ENCODE data around the gene LHX5.

Gene LHX5

DNA sequence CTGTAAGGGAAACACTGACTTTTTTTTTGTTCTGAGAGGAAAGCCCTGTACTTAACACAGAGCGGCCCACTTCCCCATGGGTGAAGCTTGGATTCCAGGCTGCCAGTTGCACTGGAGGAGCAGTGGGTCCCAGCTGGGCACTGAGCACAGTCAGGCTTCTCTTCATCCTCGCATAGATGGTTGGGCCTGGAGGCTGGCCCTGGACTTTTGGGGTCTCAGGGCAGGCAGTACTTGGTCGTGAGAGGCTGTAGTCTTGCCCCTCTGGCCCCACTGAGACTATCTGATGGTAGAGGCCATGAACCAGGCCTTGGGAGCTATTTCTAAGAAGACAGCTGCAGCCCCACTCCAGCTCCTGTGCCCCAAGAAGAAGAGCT, 6.2 kb upstream of the LHX5 start:
- DNase-seq (ENCODE audit: low spot score): no peak

DNA sequence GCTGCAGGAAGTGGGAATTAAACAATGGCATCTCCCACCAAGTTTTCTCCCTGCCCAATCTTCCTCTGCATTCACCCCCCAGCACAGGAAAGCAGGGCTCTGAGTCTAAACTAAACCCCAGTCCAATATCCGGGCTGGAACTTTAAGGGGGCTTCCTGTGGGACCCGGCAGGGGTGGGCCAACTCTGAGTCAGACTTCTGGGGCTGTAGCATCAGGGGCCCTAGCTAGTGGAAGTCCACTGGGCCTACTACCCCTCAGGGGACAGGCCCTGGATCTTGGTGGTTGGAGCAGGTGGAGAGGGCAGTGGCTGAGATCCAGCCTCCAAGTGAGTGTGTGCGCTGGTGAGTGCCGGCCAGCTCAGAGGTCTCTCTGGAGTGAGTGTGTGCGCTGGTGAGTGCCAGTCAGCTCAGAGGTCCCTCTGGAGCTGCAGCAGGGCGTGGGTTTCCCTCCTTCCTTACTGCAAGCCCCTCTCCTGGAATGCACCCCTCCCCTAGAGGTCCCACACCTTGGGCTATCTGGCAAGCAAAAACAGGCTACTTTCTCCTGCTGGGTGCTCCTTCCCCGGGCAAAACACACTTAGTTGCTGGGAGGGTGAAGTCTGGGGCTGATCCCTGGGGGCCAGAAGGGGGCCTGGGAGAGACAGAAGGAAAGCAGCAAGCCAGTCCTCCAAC, 5.6 kb upstream of the LHX5 start:
- no peak for DNase-seq (ENCODE audit: low spot score)

DNA sequence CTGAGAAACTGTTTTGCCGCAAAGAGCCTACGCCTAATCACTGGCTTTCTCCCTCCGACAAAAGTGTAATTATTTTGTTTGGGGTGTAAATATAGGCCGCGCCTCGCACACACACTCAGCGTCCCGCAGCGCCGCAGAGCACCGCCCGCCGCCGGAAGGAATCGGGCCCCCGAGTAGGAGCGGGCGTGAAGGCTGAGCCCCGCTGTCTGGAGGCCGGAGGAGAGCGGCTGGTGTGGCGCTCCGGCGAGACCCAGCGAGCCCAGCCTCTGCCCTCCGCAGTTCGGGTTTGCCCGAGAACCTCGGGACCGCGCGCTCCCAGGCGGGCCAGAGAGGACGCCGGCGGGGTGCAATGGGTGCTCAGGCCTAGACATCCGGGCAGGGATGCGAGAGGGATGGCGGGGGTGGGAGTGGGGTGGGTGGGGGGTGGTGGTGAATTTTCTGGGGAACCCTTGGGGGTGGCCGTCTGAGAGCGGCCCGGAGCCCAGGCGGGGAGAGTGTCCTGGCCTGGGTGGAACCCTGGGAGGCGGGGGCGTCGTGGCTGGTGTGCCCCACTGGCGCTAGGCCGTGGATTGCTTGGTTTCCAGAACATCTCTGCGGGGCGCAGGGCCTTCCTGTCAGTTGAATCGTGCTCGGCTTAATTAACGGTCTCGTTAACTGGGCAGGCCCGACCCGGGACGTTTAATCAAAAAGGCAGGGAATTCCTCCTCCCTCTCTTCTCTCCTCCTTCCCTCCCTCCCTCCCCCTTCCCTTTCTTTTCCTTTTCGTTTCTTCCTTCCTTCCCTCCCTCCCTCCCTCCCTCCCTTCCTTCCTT, 4.7 kb upstream of the LHX5 start:
- DNase-seq (ENCODE audit: low spot score): no peak

DNA sequence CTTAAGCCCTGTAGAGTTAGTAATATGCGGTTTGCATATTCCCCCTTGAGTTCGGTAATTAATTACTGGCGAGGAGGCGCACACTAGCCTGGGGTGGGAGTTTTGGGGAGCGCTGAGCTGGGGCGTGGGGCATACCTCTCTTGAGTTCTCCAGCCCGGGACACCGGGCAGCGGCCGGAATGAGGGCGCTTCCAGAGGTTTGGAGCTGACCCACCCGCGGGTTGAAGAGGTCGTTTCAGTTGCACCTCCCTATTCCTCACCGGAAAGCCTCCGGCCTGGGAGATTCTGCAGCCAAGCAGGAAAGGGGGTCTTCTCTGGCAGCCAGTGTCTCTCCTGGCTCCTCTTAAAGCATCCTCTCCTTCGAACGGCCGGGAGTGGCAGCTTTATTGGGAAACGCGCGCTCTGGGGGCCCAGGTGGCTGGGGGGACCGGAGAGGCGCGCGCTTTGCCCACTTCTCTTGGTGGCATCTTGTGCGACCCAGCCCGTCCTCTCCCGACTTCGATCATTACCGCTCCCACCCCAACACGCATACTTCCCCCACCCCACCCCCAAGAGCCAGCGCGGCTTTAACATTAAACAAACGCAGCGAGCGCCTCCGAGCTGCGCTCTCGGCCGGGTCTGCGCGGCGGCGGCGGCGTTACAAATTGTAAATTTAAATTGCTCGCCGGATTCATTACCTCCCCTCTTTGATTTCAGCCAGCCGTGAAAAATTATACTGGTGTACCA, 3.9 kb upstream of the LHX5 start:
- DNase-seq (ENCODE audit: low spot score): no peak

DNA sequence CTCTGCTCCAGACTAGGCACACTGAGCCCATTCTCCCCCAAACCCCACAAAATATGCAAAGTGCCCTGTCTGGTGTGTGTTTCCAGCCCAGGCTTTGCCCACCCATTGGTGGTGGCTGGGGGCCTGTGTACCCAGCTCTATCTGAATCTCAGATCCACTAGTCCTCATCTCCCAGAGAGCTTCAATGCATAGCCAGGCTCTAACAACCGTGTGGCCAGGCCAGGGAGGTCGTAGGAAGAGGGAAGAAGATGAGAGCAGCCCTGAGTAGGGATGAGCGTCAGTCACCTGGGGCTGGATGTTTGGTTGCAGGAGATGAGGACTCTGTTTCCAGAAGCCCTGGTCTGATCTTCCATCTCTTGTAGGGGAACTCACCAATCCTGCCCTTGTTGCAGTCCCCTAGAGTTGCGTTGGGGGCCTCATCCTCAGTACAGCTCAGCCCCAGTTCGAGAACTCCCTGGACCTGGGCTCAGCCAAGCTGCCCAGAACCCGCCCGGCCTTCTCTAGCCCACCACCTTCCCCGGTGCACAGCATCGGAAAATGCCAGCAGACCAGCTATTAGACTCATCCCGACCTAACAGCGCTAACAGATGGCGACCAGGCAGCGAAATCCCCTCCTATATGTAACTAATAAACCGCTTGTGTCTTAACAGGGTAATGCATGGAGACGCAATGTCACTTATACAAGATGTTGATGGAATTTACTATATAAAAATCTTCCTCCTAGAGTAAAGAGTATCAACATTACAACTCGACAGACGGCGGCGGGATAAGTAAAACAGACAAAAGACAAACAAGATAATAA, 3.2 kb upstream of the LHX5 start:
- DNase-seq (ENCODE audit: low spot score): no peak

DNA sequence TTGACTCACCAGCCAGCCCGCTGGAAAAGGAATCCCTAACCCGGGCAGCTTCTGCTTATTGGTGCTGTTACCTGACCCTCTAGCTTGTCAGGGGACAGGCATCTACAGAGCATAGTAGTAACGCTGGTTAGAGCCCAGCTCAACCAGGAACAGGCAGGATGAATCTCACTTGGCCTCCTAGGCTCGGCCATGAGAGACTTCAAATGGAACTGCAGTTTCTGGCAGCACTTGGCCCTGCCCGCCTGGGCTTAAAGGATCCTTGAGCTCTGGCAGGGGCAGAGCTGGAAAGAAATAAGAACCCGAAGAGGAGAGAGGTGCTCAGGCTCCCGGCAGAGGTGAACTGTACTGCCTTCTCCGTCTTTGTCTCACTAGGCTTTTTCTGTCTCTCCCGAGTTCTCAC, 2.3 kb upstream of the LHX5 start:
- DNase-seq (ENCODE audit: low spot score): no peak

DNA sequence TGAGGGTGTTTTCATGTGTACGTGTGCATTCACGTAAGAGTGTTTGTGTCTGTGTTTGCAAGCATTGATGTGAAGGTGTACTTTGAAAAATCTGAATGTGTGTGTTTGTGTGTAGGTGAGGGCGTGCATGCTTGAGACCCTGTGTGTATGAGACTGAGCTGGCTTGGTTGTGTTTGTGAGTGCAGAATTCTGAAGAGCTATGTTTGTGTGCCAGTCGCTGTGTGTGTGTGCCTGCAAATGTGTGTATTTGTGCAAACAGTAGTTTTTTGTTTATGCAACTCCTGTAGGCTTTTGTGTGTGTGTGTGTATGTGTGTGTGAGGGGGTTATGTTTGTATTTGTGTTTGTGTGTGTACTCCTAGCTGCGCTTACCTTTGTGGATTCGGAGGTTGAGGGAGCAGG, 1.7 kb upstream of the LHX5 start:
- no peak for DNase-seq (ENCODE audit: low spot score)

DNA sequence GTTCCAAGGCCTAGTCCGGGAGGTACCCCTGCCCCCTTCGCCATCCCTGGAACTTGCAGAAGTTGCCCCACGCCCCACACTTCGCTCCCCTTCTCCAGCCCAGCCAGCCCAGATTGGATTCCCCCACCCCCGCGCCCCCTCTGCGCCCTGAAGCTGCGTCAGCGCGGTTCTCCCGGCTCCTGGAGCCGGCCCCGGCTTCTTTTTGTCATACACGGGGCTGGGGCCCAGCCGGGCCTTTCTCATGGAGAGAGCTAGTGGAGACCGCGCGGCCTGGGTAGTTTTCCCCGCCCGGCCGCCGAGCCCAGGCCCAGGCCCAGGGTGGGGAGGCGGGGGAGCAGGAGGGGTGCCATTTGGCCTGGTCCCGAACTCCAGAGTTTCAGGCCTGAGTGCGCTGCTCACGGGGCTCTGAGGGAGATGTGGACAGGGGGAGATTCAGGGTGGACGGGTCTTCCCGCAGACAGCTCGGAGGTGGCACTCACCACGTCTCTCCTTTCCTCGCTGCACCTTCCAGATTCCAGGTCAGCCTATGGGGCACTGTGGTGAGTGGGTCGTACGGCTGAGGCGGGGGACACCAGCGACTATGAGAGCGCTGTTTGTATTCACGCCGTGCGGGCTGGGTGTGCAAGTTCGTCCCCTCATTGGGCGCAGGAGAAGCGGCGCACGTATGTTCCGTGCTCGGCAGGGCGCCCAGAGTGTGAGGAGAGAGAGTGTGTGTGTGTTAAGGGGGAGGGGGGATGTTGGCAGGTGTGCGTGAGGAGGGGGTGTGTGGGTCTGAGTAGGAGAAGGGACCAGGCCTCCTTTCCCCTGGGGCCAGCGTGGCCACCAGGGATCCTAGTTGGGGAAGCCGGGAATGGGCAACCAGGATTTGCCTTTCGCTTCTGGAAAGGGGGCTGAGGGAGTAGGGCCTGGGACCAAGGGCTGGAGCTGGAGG, 785 bp upstream of the LHX5 start:
- no peak for DNase-seq (ENCODE audit: low spot score)

DNA sequence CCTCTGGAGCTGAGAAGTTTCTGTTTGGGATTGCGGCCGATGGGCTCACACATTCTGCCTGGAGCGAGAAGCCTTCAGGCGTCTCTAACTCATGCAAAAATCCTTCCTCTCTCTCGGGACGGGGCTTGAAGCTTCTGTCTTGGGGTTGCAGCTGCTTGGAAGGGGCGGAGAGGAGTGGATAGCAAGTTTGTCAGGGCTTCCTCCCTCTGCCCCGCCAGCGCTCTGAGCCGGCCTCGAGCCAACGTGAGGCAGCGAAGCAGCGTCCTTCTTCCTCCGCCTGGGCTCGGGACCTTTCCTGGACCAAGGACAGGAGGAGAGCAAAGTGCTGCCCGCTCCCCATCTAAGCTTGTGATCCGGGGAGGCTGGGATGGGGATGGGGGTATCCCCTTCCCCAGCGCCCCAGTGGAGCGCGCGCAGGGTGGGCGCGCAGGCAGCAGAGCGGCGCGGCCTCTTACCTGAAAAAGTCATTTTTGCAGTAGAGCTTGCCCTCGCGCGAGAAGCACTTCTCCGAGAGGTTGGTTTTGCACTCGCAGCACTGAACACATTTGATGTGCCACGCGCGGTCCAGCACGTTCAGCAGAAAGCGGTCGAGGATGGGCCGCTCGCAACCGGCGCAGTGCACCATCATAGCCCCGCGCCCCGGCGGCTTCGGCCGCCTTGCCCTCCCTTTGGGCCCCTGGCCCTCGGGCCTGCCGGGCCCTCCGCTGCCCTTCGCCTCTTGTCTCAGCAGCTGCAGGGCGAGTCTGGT, 626 bp downstream of the LHX5 start:
- no peak for DNase-seq (ENCODE audit: low spot score)

DNA sequence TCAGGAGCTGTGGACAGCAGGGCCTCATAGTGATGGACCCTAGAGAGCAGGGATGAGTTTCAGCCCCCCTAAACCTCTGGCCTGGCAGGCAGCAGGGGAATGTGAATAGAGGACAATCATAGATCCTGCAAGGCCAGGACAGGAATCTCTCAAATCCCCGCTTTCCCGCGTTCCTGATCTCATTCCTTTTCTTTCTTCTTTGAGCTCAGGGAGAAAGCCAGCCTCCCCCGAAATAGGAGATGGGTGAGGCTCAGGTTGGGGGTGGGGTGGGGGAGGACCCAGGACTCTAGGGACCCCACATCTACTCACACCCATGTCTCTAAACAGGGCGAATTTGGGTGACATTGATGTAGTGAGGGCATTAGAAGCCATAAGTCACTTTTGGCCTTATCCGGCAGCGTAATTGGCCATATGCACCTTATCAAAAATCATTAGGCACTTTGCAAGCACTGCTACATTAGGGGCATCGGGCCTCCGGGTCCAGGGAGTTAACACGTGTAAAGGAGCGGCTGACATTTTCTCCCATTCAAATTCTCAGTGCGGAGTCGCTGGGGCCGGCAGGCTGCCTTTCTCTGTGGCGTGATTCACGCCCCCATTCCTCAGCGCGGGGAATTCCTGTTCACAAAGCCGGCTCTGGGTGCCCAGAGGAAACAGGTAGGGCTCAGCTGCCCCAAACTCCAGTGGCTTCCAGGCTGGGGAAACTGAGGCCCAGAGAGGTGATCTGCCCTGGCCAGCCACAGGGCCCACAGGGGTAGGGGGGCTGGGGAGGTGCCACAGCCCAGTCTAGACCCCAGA, 1.5 kb downstream of the LHX5 start:
- no peak for DNase-seq (ENCODE audit: low spot score)

DNA sequence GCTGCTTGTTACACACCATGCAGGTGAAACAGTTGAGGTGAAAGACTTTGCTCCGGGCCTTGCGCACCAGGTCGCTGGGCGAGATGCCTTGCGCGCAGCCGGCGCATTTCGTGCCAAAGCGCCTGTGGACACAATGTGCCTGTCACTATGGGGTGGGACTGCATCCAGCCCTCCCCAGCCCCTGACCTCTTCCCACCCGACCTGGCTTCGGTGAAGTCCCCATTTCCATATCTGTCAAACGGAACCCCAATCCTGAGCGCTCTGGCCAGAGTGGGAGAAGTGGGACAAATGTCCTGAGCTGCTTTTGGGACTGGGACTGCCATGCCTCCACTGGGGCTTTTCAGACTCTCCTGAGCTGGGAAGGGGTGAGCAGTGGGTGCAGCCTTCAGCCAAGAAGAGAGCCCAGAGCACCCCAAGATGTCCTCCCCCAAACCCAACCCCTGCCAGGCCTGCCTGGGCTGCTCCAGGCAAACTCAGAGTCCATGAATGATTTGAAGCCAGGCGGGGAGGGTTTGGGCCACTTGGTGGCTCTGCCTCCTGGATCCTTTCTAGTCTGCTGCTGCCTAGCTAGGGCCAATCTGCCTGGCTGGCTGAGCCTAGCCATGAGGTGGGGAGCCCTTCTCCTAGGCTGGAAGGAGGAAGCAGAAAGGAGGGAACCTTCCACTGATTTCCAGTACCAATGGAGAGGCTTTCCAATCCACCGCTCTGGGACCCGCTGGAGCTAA, 2.3 kb downstream of the LHX5 start:
- no peak for DNase-seq (ENCODE audit: low spot score)

DNA sequence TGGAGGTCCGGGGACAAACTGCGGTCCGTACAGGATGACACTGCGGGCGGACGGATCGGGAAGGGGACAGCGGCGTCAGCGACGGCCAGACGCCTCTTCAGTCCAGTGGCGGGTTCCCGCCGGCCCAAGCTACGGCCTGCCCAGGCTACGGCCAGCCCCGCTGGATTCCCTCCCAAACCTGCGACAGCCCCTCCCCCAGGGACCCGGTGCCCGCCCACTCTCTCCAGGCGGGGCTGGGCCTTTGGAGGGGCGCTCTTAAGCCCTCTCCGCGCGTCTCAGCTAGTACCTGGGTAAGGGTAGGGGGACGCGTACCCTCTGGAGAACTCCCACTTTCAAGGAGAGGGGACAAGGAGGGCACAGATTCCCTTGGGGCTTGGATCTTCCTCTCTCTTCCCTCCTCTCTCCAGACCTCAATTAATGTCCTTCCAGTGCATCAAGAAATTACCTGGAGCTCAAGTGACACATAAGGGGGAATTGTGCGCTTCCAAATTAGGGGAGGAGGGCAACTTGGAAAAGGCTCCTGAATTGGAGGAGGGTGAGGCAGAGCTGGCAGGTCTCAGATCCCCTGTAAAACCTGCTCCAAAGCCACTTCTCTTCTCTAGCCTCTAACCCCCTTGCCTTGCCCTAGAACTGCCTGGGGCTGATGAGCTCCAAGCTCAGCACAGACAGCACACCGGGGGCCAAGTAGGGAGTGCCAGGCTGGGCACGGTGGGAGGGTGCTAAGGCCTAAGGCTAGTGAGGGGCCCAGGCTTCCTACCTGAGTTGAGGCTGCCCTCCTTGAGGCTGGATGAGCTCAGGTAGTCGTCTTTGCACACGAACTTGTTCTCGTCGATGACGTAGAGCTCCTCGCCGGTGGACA, 3.1 kb downstream of the LHX5 start:
- no peak for DNase-seq (ENCODE audit: low spot score)

DNA sequence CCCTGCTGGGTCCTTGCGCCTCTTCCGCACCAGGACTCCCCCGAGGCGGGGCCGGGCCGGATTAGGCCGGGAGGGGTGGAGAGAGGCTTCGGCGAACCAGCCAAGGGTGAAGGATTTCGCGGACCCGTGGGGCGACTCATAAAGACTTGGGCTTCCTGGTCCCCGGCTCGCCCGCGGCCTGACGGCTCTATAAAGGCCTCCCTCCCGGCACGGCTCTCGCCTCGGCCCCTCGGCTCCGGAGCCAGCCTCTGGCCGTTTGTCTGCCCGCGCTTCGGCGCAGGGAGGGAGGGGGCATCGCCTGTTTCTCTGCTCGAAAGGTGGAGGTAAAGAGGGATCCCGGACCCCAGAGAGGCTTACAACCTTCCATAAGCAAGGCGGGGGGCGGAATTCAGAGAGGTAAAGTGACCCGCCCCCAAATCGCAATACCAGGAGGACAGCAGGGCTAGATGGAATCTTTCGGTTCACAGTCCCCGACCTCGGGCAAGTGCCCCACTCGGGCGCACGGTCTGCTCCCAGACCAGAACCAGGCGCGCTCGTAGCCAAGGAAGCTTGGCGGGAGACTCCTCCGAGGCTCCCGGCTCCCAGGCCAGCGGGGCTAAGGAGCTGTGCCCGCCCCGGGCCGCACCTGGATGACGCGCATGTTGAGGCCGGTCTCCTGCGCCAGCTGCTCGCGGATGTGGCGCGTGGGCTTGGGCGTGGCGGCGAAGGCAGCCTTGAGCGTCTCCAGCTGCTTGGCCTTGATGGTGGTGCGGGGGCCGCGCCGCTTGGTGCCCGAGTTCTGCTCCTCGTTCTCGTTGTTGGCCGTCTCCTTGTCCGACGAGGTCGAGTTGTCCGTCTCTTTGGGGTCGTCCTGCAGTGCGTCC, 3.9 kb downstream of the LHX5 start:
- no peak for DNase-seq (ENCODE audit: low spot score)

DNA sequence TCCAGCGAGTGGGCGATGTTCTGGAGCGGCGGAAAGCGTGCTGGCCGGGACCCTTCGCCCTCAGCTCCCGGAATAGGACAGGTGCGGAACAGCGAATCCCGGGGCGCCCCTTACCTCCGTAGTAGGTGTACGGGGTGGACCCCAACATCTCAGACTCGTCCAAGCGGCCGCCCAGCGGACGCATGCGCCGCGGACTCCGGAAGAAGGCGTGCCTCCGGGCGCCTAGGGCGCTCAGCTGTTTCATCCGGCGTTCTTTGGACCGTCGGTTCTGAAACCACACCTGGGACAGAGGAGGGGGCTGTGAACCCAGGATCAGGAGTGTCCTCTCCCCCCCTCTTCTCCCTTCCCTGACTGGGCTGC, 4.5 kb downstream of the LHX5 start:
- no peak for DNase-seq (ENCODE audit: low spot score)

DNA sequence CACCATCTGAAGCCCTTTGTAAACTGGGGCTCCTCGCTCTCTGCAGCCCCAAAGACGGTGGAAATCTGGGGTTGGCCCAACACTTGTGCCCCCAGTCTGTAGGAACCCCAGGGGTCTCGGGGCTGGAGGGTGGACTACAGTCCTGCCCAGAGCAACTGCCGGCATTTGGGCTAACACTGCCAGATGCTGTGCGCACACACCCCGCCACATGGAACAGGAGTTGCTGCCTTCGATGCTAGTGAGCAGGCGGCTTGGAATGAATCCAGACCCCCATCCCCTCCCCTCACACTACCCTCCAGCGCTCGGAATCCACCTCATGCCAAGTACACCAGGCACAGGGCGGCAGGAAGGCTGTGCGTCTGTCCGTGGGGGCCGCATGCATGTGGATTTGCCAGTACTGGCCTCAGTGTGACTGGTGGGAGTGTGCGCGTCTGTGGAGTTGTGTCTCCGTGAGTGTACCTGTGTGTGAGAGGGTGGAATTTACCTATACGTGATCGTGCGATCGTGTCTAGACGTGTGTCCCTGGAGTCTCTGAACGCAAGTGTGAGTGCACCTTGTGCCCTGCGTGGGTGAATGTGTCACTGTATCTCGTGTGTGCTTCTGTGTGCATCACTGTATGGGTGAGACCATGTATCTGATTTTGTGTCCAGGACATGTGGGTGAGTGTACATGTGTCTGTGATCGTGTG, 5.1 kb downstream of the LHX5 start:
- no peak for DNase-seq (ENCODE audit: low spot score)

DNA sequence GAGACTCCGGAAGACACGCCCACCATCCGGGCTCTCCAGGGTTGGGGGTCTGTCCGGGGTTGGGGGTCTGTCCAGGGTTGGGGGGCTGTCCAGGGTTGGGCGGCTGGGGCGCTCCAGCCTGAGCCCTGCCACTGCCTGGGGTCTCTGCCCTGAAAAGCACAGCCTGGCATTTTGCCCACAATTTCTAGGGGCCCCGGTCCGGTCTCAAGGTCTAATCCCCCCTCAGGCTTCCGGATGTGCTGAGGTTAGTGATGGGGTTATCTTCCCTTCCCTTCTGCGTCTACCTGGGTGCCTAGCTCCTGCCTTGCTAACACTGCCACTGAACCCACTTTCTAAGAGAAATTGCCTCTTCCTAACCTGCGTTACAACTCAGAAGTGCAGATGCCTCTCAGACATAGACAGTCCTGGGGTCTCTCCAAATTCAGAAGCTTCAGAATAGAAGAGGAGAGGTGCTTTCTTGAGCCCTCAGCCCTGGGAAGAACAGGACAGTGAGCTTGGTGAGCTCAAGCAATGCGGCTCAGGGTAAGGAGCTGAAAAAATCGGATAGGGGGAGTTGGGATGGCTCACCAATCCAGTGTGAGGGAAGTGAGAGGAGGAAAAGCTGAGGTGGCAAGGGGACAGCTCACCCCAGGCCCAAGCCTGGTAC, 5.7 kb downstream of the LHX5 start:
- DNase-seq (ENCODE audit: low spot score): no peak
